Measurements from ENCODE around the gene PPP1R1A. TPM values are rescaled to one million over a fixed set of nuclear protein-coding genes. Genes with fewer than 3 reads are reported as not detected.

PPP1R1A gene
- total RNA-seq, 4 donors from 2014 or later: 1.1 to 4.1 (median 1.8) TPM

DNA sequence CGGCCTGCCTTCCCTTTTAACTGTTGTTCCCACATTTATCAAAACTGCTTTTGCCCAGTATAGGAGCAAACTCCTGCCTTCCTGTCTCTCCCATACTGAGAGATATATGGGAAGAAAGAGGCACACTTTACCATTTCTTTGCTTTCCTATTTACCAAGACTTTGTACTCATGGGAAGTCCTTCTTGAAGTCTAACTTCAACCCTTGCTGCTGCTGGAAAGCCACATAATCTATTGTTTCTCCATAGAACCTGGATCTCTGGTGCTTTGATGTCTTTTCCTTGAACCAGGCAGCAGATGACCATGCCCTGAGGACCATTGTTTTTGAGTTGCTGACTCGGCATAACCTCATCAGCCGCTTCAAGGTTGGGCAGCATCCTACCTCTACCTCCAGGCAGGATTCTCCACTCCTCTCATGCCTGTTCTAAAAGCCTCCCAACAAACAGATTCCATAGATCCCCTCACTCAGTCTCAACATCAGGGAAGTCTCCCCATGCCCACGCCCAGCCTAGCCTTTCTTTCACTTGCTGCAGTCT is 18.4 kb downstream of the PPP1R1A start:
- H3K27me3 ChIP-seq: no peaks in the 10 kb centered on the region
- H3K27ac ChIP-seq: no peak overlapping the region
- no peaks in the 10 kb centered on the region for H3K9me3 ChIP-seq
- no peaks in the 10 kb centered on the region for H3K4me1 ChIP-seq
- no peak overlapping the region for H3K4me3 ChIP-seq
- DNase-seq: no peak
- TF ChIP-seq, protein P1, sequence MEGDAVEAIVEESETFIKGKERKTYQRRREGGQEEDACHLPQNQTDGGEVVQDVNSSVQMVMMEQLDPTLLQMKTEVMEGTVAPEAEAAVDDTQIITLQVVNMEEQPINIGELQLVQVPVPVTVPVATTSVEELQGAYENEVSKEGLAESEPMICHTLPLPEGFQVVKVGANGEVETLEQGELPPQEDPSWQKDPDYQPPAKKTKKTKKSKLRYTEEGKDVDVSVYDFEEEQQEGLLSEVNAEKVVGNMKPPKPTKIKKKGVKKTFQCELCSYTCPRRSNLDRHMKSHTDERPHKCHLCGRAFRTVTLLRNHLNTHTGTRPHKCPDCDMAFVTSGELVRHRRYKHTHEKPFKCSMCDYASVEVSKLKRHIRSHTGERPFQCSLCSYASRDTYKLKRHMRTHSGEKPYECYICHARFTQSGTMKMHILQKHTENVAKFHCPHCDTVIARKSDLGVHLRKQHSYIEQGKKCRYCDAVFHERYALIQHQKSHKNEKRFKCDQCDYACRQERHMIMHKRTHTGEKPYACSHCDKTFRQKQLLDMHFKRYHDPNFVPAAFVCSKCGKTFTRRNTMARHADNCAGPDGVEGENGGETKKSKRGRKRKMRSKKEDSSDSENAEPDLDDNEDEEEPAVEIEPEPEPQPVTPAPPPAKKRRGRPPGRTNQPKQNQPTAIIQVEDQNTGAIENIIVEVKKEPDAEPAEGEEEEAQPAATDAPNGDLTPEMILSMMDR (IDR thresholded peaks at IDR 0.05): no peak
- TF ChIP-seq POLR2A (IDR thresholded peaks at IDR 0.05): no peak
- no peaks in the 10 kb centered on the region for H3K36me3 ChIP-seq

DNA sequence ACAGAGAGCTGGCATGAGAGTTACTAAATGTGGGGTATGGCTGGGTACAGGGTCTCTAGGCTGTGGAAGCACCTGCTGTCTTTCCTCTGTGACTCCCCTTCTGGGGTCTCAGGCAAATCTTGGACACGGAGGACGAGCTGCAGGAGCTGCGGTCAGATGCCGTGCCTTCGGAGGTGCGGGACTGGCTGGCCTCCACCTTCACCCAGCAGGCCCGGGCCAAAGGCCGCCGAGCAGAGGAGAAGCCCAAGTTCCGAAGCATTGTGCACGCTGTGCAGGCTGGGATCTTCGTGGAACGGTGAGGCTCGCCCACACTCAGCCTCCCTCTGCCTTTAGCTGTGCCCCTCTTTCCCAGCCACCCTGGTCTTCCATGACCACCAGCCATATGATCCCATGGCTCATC is 19.4 kb downstream of the PPP1R1A start:
- Histone ChIP-seq H3K27ac (no peak overlapping the region), H3K9me3 (no peaks in the 10 kb centered on the region), H3K4me1 (no peaks in the 10 kb centered on the region), H3K4me3 (no peak overlapping the region), H3K27me3 (no peaks in the 10 kb centered on the region), H3K36me3 (no peaks in the 10 kb centered on the region)
- no peak for DNase-seq
- TF ChIP-seq POLR2A (IDR thresholded peaks at IDR 0.05): no peak
- TF ChIP-seq, protein P1 (IDR thresholded peaks at IDR 0.05): no peak

DNA sequence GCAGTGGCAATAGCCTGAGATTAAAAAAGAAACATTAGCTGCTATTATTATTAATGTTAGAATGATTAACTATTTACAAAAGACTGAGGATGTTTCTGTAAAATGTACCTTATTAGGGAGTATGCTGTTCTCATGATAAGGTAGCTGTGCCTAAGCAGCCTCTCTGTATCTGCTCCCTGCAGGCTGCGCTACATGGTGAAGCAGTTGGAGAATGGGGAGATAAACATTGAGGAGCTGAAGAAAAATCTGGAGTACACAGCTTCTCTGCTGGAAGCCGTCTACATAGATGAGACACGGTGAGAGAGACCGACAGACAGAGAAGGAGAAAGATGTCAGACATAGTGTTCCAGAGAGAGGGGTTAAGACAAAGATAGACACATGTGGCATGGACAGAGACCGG is 21.7 kb downstream of the PPP1R1A start:
- Histone ChIP-seq H3K36me3 (no peaks in the 10 kb centered on the region), H3K4me3 (no peak overlapping the region), H3K9me3 (no peaks in the 10 kb centered on the region), H3K27me3 (no peaks in the 10 kb centered on the region), H3K27ac (no peak overlapping the region), H3K4me1 (no peaks in the 10 kb centered on the region)
- DNase-seq: no peak
- TF ChIP-seq, protein P1 (IDR thresholded peaks at IDR 0.05): no peak
- no peak for TF ChIP-seq POLR2A (IDR thresholded peaks at IDR 0.05)

DNA sequence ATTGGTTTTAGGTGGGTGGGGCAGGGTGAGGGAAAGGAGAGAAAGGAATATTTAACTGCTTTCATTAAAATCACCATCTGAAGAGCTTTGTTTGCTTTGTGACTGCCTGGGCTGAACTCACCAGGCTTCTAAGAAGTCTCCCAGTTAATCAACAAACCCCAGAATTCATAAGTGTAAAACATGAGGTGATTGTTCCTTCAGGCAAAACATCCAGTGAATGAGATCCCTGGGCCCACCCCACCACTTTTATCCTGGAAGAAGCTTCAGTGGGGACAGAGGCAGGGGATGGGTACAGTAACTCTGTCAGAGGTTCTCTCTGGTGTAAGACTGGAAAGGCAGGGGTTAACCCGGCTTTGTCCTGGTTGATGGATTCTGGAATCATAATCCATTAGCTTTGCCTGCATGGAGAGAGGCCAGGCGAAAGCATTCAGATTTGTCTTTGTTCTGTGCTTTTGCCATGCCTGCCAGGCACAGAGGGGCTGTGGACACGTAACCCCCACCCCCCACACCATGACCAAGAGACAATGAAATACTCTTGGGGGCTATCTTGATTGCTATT is 22.4 kb downstream of the PPP1R1A start:
- Histone ChIP-seq H3K27me3 (no peaks in the 10 kb centered on the region), H3K4me3 (no peak overlapping the region), H3K36me3 (no peaks in the 10 kb centered on the region), H3K9me3 (no peaks in the 10 kb centered on the region), H3K4me1 (peaks cover 0 to 2% (median 0%) of the 10 kb centered on the region in 4 donors), H3K27ac (no peak overlapping the region)
- TF ChIP-seq, protein P1 (IDR thresholded peaks at IDR 0.05): no peak
- TF ChIP-seq POLR2A (IDR thresholded peaks at IDR 0.05): no peak
- no peak for DNase-seq

GRCh38 chr12:54565310-54565985 is 23.0 kb downstream of the PPP1R1A start:
- TF ChIP-seq POLR2A (IDR thresholded peaks at IDR 0.05): no peak
- TF ChIP-seq, protein P1 (IDR thresholded peaks at IDR 0.05): no peak
- no peak overlapping the region for H3K27ac ChIP-seq
- no peak overlapping the region for H3K4me3 ChIP-seq
- no peaks in the 10 kb centered on the region for H3K9me3 ChIP-seq
- no peaks in the 10 kb centered on the region for H3K27me3 ChIP-seq
- H3K4me1 ChIP-seq: peaks cover 0 to 7% (median 0%) of the 10 kb centered on the region in 4 donors
- DNase-seq: no peak
- H3K36me3 ChIP-seq: no peaks in the 10 kb centered on the region

Data from Peyer's patch (tissue), 4 donors.